Right lung (tissue), 5 donors: ENCODE data around the gene NFS1. TPM values are rescaled to one million over a fixed set of nuclear protein-coding genes. Genes with fewer than 3 reads are reported as not detected.
"Not testable (repeated sequence)": the region's sequence is repeated elsewhere in the genome, so short reads cannot be mapped to it uniquely, and the experiment has no call there.

Experiments
- DNase-seq, 2 donors: peaks; one replicate each; pipeline ENCODE4 v3.0.0-alpha.2; 2013
- polyA plus RNA-seq, 5 donors: library from polyadenylated mRNA; unstranded; fragments of 120-200 nt; gene quantifications; one replicate each; pipeline versions ENCODE4 v1.2.1 to v1.2.3, GENCODE V29; 2013; ENCODE audit warnings: inconsistent platforms in 1 of 5, low replicate concordance in 1 of 5; ENCODE audit not compliant: insufficient read length in 5 of 5, insufficient read depth in 1 of 5

Gene NFS1
- polyA plus RNA-seq, 5 donors, result 18.6 to 20.1 (median 19.3) TPM

DNA sequence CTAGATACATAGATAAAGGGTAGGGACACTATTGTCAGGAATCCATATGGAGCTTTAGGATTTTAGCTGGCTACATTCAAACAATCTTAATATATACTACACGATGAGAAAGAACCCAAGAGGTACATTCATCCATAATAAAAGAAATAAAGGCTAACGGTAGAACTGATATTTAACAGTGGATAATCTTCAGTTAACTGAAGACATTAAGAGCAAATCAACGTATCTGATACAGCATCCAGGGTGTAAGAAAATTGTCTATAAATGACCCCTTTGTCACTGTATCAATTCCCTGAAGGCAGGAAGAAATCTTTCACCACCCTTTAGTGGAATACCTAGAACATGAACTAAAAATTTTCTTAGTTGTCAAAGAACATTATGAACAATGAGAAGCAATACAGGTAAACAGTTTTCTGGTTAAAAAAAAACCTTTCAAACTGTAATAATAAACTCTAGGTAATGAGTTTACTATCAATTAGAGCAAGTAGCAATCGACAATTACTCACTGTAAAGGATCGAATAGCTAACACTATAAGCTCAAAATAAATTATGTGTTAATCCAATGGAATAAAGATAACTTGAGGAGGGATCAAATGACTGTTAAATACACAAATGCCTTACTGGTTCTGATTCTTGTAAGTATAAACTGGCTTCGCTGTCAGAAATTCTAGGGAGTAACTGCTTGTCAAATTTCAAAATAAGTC, 11.9 kb upstream of the NFS1 start:
- DNase-seq, result no peak

DNA sequence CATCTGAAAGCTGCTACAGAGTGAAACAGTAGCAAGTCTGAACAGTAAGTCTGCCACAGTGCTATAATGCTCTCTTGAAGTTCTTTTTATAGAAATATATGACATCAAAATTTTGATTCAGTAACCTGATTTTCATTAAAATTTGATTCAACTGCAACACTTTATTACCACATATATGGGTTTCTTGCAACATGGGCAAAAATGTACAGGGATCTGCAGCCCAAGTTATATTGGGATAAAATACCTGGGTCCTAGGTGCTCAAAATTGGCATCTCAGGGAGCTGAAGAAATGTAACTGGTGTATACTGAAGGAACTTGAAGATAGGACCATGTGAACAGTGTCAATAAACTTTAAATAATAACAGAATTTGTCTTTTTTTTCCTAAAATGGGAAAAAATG, 10.9 kb upstream of the NFS1 start:
- no peak for DNase-seq

DNA sequence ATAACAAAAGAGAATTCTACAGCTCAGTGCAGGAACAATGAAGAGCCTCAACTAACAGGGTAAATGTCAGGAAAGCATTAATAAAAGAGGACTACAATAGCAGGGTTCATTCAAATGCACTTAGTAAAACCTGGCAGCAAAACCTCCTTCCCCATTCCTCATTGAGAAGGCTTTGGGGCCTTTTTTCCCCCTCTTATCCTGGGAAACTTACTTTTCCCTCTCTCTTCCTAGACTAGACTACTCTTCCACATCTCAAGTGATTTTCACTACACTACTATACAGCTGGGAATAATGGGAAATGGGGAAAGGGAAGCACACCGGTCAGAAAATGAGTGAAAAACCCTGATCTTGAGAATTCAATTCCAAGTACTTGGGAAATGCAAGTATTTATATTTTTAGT, 10.1 kb upstream of the NFS1 start:
- no peak for DNase-seq

- no peak for DNase-seq
Measured at GRCh38 chr20:35708502-35708901, 9.3 kb upstream of the NFS1 start.

DNA sequence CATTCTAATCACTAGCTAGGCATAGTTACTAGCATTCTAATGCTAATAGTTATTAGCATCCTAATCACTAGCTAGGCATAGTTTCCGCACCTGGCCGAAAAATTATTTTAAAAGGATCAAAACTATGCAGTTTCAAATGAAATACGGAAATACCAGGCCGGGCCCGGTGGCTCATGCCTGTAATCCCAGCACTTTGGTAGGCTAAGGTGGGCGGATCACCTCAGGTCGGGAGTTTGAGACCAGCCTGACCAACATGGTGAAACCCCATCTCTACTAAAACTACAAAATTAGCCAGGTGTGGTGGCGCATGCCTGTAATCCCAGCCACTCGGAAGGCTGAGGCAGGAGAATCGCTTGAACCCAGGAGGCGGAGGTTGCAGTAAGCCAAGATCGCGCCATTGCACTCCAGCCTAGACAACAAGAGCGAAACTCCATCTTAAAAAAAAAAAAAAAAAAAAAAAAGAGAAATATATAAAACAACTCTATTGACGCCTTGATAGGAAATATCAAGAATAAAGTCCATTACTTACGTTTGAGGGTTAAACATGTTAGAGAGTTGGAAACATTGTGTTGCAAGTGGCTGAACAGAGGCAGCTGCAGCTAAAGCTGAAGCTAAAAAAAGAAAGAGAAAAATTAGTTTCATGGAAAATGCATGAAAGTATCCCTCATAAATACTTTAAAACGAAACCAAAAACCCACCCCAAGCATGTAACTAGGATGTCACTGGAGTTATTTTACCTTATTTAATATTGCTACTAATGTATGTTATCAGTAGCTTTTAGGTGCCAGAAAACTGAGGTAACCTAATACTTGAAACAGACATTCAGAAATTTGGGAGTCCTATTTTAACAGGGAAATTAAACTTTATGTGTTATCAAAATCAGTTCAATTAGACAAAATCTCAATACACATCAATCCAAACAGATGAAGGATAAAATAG, 7.7 kb upstream of the NFS1 start:
- DNase-seq, result not testable (repeated sequence)

GRCh38 chr20:35705894-35706293, 6.7 kb upstream of the NFS1 start:
- DNase-seq, result not testable (repeated sequence)

DNA sequence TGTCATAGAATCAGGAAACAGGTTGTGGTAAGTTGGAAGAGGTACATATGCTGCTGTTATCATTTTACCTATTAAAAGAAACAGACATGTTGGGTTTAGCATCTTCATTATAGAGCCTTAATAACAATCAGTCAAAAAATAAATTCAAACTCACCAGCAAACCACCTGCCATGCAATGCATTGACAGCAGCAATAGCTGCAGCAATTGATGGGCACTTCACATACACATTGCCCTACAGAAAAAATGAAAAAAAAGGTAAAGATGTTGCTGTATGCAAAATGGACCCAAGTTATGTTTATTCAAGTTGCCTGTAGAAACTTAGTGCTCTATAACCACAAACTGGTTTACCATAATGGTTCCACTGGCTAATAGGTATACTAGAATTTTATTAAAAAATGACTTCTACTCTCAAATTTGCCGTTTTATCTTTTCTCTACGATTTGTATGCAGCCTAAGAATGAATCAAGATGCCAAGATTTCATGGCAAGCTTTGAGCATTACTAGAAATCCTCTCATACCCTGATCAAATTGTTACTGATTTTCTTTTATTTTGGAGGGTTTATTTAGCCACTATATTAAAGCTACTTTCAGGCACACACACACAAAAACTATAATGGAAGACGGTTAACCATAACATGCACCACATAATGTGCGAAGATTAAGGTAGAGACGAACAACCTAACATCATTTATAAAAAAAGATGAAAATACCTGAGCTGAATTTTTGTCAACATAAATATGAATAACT, 5.5 kb upstream of the NFS1 start:
- no peak for DNase-seq

GRCh38 chr20:35702824-35703695, 3.9 kb upstream of the NFS1 start:
- DNase-seq, result no peak

DNA sequence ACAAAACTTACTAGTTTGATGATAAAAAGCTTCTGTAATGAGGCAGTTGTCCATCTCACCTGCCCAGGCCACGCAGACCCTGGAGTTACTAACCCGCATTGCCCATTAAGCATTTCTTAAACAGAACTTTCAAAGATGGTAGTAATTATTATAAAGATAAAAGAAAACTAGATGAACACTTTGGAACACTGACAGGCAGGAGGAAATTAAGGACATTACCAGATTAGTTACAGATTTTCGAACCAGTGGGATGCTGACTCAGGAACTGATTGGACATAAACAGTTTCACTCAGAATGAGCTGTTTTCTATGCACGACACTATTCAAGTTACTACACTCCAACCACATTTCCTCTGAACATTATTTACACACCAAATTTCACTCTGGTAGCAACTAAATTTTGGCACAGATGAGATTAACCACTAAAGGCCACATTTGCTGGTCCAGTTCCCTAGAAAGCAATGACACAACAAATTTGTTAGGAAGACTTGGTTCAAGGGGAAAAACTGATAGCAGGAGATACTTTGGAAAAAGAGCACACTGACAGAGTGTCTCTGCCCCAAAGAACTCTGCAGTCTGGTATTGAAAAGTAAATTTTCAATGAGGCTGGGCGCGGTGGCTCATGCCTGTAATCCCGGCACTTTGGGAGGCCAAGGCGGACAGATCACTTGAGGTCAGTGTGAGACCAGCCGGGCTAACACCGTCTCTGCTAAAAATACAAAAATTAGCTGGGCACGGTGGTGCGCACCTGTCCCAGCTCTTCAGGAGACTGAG, 3.1 kb upstream of the NFS1 start:
- no peak for DNase-seq

DNA sequence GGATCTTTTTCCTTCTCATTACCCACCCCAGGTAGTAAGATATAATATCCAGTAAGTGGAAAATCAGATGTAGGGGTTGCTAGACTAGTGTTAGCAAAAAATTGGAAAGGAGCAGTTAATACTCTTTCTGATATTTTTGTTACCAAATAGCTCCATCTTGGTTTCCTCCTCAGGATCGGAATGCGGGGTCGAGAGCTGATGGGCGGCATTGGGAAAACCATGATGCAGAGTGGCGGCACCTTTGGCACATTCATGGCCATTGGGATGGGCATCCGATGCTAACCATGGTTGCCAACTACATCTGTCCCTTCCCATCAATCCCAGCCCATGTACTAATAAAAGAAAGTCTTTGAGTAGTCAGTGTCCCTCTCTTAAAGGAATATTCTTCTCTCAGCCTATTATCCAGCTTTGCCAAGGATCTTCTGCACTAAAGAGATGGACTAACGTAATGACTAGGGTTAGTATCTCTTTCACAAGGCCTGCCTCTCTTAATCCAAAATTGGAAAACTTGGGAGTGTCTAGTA, 1.5 kb upstream of the NFS1 start:
- no peak for DNase-seq

GRCh38 chr20:35699957-35700624, 939 bp upstream of the NFS1 start:
- DNase-seq, result no peak

- DNase-seq, result peak in 1 of 2 donors; percentile 5
Measured at GRCh38 chr20:35698298-35699126, 640 bp downstream of the NFS1 start.

GRCh38 chr20:35697696-35698297, 1.4 kb downstream of the NFS1 start:
- DNase-seq, result no peak

DNA sequence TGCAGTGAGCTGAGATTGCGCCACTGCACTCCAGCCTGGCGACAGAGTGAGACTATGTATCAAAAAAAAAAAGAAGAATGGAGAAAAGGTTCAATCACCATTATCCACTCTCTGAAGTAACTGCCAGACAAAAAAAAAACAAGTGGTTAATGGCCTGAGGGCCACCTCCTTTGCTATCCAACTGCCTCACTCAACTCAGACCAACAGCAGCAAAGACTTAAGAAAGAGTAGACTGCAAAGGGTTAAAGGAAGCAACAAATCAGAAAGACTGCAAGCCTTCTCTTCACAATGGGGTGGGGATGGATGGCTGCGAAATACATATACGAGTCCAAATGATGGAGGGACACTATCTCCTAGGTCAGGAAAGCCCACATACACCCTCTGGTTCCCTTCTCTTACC, 3.2 kb downstream of the NFS1 start:
- DNase-seq, result no peak

GRCh38 chr20:35695245-35695749, 3.9 kb downstream of the NFS1 start:
- DNase-seq, result no peak

DNA sequence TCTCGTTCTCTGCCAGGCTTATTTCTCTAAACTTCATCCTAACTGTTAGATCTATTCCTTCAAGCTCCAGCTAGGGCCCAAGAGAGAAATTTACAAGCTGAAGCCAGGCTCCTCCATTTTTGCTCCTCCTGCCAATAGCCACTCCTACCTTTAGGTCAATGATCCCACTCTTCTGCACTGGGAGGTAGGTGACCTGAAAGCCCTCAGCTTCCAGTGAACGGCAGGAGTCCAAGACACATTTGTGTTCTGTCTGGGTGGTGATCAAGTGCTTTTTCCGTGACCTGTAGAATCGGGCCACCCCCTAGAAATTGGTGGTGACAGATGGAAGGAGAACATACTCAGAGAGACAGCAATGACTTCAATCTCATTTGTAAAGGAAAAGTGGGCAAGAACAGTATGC, 8.9 kb downstream of the NFS1 start:
- DNase-seq, result no peak

- DNase-seq, result not testable (repeated sequence)
Measured at GRCh38 chr20:35686872-35687271, 12.3 kb downstream of the NFS1 start.

DNA sequence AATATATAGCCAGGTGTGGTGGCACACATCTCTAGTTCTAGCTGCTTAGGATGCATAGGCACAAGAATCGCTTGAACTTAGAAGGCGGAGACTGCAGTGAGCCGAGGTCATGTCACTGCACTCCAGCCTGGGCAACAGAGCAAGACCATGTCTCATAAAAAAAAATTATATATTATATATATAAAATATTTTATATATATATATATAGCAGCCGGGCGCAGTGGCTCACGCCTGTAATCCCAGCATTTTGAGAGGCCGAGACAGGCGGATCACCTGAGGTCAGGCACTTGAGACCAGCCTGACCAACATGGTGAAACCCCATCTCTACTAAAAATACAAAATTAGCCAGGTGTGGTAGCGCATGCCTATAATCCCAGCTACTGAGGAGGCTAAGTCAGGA, 13.8 kb downstream of the NFS1 start:
- not testable (repeated sequence) for DNase-seq
